ENCODE results near the gene ATOX1. TPM values are rescaled to one million over a fixed set of nuclear protein-coding genes. Genes with fewer than 3 reads are reported as not detected.

ATOX1 gene
- total RNA-seq, 1 donor from 2014 or later, result 65.4 TPM

- H3K4me3 ChIP-seq, result no peak overlapping the region
- intact Hi-C loops (cut with micrococcal nuclease), result no loop called here
These were observed 37.3 kb downstream of the ATOX1 start for GRCh38 chr5:151721087-151721646.

GRCh38 chr5:151720215-151720614 lies 38.2 kb downstream of the ATOX1 start:
- Histone ChIP-seq H3K9me3 (replicated peaks) (no peaks in the 10 kb centered on the region), H3K27ac (replicated peaks) (no peak overlapping the region), H3K4me3 (no peak overlapping the region), H3K27me3 (ENCODE audit: low read depth) (no peaks in the 10 kb centered on the region), H3K4me1 (peaks cover 18% of the 10 kb centered on the region), H3K36me3 (no peaks in the 10 kb centered on the region)
- no peak for TF ChIP-seq CTCF (IDR thresholded peaks at IDR 0.05; ENCODE audit: borderline replicate concordance)
- DNase-seq, result no peak
- intact Hi-C loops (cut with micrococcal nuclease), result no loop called here

More at GRCh38 chr5:151721087-151721646, 37.3 kb downstream of the ATOX1 start:
- Histone ChIP-seq H3K27me3 (ENCODE audit: low read depth) (no peaks in the 10 kb centered on the region), H3K4me1 (peaks cover 18% of the 10 kb centered on the region), H3K36me3 (no peaks in the 10 kb centered on the region), H3K27ac (replicated peaks) (no peak overlapping the region), H3K9me3 (replicated peaks) (no peaks in the 10 kb centered on the region)
- no peak for TF ChIP-seq CTCF (IDR thresholded peaks at IDR 0.05; ENCODE audit: borderline replicate concordance)
- DNase-seq, result no peak

GRCh38 chr5:151719228-151720000 lies 39.0 kb downstream of the ATOX1 start:
- Histone ChIP-seq H3K4me1 (peaks cover 18% of the 10 kb centered on the region), H3K9me3 (replicated peaks) (no peaks in the 10 kb centered on the region), H3K27ac (replicated peaks) (peak overlapping the region; percentile 57), H3K27me3 (ENCODE audit: low read depth) (no peaks in the 10 kb centered on the region), H3K4me3 (no peak overlapping the region), H3K36me3 (no peaks in the 10 kb centered on the region)
- peak; percentile 72 for TF ChIP-seq CTCF (IDR thresholded peaks at IDR 0.05; ENCODE audit: borderline replicate concordance)
- intact Hi-C loops (cut with micrococcal nuclease), result no loop called here
- DNase-seq, result no peak

GRCh38 chr5:151718646-151719045 lies 39.8 kb downstream of the ATOX1 start:
- no peaks in the 10 kb centered on the region for H3K27me3 ChIP-seq (ENCODE audit: low read depth)
- no peak for DNase-seq
- no peak overlapping the region for H3K4me3 ChIP-seq
- TF ChIP-seq CTCF (IDR thresholded peaks at IDR 0.05; ENCODE audit: borderline replicate concordance), result no peak
- no peaks in the 10 kb centered on the region for H3K9me3 ChIP-seq (replicated peaks)
- H3K4me1 ChIP-seq, result peaks cover 18% of the 10 kb centered on the region
- H3K27ac ChIP-seq (replicated peaks), result peak overlapping the region; percentile 57
- H3K36me3 ChIP-seq, result no peaks in the 10 kb centered on the region
- intact Hi-C loops (cut with micrococcal nuclease), result no loop called here

- H3K9me3 ChIP-seq (replicated peaks), result no peaks in the 10 kb centered on the region
- peaks cover 18% of the 10 kb centered on the region for H3K4me1 ChIP-seq
- no peak overlapping the region for H3K4me3 ChIP-seq
- TF ChIP-seq CTCF (IDR thresholded peaks at IDR 0.05; ENCODE audit: borderline replicate concordance), result no peak
- no peaks in the 10 kb centered on the region for H3K27me3 ChIP-seq (ENCODE audit: low read depth)
- H3K36me3 ChIP-seq, result no peaks in the 10 kb centered on the region
- no peak for DNase-seq
- peak overlapping the region; percentile 57 for H3K27ac ChIP-seq (replicated peaks)
- intact Hi-C loops (cut with micrococcal nuclease), result no loop called here
These were observed 40.3 kb downstream of the ATOX1 start for GRCh38 chr5:151718153-151718552.
